Cardiac muscle cell (in vitro differentiated cells and primary cell): ENCODE data around the gene COMMD3. TPM values are rescaled to one million over a fixed set of nuclear protein-coding genes. Genes with fewer than 3 reads are reported as not detected.

ENCODE experiments used
- DNase-seq, 2 donors: peaks; one replicate each; pipeline versions ENCODE4 v3.0.0 to v3.0.0-alpha.2; 2010 to 2017; ENCODE audit warnings: low read depth in 1 of 2, low spot score in 1 of 2
- H3K27ac ChIP-seq: fragments of 200-600 bp; sonication (generic); 2 replicates; pipeline ENCODE4 v1.5.1; 2016
- H3K27me3 ChIP-seq: fragments of 200-600 bp; sonication (generic); 2 replicates; pipeline ENCODE4 v1.6.0; 2016; ENCODE audit warnings: control low read depth
- H3K36me3 ChIP-seq: fragments of 200-600 bp; sonication (generic); 2 replicates; pipeline ENCODE4 v1.5.1; 2016; ENCODE audit warnings: control low read depth
- H3K4me1 ChIP-seq: fragments of 200-600 bp; sonication (generic); 2 replicates; pipeline ENCODE4 v1.8.1; 2017; ENCODE audit warnings: low read depth, mild to moderate bottlenecking, mixed run types
- H3K4me3 ChIP-seq: fragments of 200-600 bp; sonication (generic); 2 replicates; pipeline ENCODE4 v1.5.1; 2016; ENCODE audit warnings: mild to moderate bottlenecking
- H3K9me3 ChIP-seq: fragments of 200-600 bp; sonication (generic); 2 replicates; pipeline ENCODE4 v1.5.1; 2017; ENCODE audit warnings: low read depth, mild to moderate bottlenecking, control low read depth
- CTCF ChIP-seq: IDR thresholded peaks from 2 replicates; pipeline ENCODE4 v1.5.1; 2012; ENCODE audit warnings: low read depth, mild to moderate bottlenecking, low read length
- polyA plus RNA-seq: library from polyadenylated mRNA; unstranded; fragments of >200 nt; fragmentation: Nextera tagmentation; extraction: Ambion mirVana; gene quantifications from 2 replicates; pipeline ENCODE4 v1.2.1, GENCODE V29; 2016
- total RNA-seq: library from RNA; depleted of rRNA; stranded (reverse); fragments of >200 nt; gene quantifications from 2 replicates; pipeline ENCODE4 v1.2.3, GENCODE V29; 2016

Gene COMMD3
- total and polyA plus RNA-seq, 2 experiments from 2014 or later, result 54.3 to 132 TPM

GRCh38 chr10:22344781-22345300, 28.7 kb downstream of the COMMD3 start:
- Histone ChIP-seq H3K36me3 (no peaks in the 10 kb centered on the region), H3K27me3 (peaks cover 93% of the 10 kb centered on the region), H3K4me3 (peak overlapping the region; percentile 20), H3K4me1 (peaks cover 7% of the 10 kb centered on the region), H3K27ac (no peak overlapping the region), H3K9me3 (no peaks in the 10 kb centered on the region)
- TF ChIP-seq CTCF, result no peak
- DNase-seq, result no peak

GRCh38 chr10:22345301-22346095, 29.3 kb downstream of the COMMD3 start, which contains the start of gene SPAG6:
Gene SPAG6 (plus strand): TSS chr10:22345496. CDS start chr10:22345612, 116 bp downstream.
- peak in 1 of 2 donors; percentile 35 for DNase-seq
- peaks cover 5% of the 10 kb centered on the region for H3K4me1 ChIP-seq
- no peaks in the 10 kb centered on the region for H3K36me3 ChIP-seq
- TF ChIP-seq CTCF, result no peak
- peaks cover 96% of the 10 kb centered on the region for H3K27me3 ChIP-seq
- H3K9me3 ChIP-seq, result no peaks in the 10 kb centered on the region
- H3K4me3 ChIP-seq, result peak within 1 kb of the TSS; percentile 20
- H3K27ac ChIP-seq, result no peak within 1 kb of the TSS

- TF ChIP-seq CTCF, result no peak
- H3K27me3 ChIP-seq, result peaks cover 91% of the 10 kb centered on the region
Observed at GRCh38 chr10:22346096-22346661, 30.0 kb downstream of the COMMD3 start.

GRCh38 chr10:22349755-22350154, 33.6 kb downstream of the COMMD3 start:
- no peak for TF ChIP-seq CTCF
- no peak for DNase-seq
- Histone ChIP-seq H3K36me3 (no peaks in the 10 kb centered on the region), H3K4me3 (no peak overlapping the region), H3K27ac (no peak overlapping the region), H3K27me3 (peaks cover 55% of the 10 kb centered on the region), H3K4me1 (no peaks in the 10 kb centered on the region), H3K9me3 (no peaks in the 10 kb centered on the region)

More at GRCh38 chr10:22346096-22346661, 30.0 kb downstream of the COMMD3 start:
- DNase-seq, result no peak
- H3K27ac ChIP-seq, result no peak overlapping the region
- H3K36me3 ChIP-seq, result no peaks in the 10 kb centered on the region
- no peak overlapping the region for H3K4me3 ChIP-seq
- H3K9me3 ChIP-seq, result no peaks in the 10 kb centered on the region
- peaks cover 4% of the 10 kb centered on the region for H3K4me1 ChIP-seq

- no peaks in the 10 kb centered on the region for H3K4me1 ChIP-seq
Observed at GRCh38 chr10:22351131-22351703, 35.0 kb downstream of the COMMD3 start.

More at GRCh38 chr10:22351131-22351703, 35.0 kb downstream of the COMMD3 start:
- Histone ChIP-seq H3K9me3 (no peaks in the 10 kb centered on the region), H3K27me3 (peaks cover 41% of the 10 kb centered on the region), H3K27ac (no peak overlapping the region), H3K4me3 (no peak overlapping the region), H3K36me3 (no peaks in the 10 kb centered on the region)
- no peak for TF ChIP-seq CTCF
- no peak for DNase-seq
